Fibroblast of the conjunctiva (primary cell): Measurements from ENCODE around the gene CCL4L2.
"Not testable (repeated sequence)": the region's sequence is repeated elsewhere in the genome, so short reads cannot be mapped to it uniquely, and the experiment has no call there.

ENCODE experiments used
- DNase-seq: peaks from one replicate; pipeline ENCODE4 v3.0.0-alpha.2; 2010; ENCODE audit warnings: low read depth

The CCL4L2 gene

DNA sequence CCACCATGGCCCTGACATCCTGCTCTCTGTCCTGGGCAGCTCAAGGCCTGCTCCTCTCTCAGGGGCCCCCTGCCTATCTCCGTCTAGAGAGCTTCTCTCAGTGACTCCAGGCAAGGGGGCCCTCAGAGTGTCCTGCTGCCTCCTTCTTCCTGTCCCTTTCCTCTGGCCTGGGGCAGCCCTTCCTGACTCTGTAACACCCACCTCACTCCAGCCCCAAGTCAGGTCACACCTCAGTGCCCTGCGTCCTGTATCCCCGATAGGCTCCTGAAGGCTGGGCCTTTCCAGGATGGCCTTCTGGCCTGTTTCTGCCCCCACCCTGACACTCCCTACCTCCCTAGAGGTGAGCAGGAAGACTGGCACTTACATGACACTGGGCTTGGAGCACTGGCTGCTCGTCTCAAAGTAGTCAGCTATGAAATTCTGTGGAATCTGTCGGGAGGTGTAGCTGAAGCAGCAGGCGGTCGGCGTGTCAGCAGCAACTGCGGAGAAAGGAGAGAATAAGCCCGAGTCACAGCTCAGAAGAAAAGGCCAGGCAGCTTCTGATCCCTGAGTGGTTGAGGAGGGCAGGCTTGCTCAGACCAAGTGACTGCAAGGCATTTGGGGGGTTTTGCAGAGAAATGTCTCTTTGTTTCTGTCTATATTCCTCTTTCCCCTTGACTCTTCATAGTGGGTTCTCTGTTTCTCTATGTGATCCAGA lies 15.3 kb upstream of the CCL4L2 start:
- no peak for DNase-seq

DNA sequence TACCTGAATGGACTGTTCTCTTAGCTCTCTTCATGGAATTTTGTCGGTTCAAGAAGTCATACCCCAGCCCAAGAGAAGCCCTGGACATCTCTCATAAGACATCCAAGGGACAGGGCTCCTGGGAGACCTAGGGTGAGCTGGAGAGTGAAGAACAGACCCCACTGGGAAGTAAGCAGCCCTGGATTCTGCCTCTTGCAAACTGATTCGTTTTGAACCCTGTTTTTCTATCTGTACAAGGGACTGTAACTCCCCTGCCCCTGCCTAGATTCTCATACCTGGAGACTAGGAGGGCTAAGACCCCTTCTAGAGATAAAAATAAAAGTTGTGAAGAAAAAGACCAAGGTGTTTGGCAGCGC lies 14.8 kb upstream of the CCL4L2 start:
- DNase-seq, result no peak

DNA sequence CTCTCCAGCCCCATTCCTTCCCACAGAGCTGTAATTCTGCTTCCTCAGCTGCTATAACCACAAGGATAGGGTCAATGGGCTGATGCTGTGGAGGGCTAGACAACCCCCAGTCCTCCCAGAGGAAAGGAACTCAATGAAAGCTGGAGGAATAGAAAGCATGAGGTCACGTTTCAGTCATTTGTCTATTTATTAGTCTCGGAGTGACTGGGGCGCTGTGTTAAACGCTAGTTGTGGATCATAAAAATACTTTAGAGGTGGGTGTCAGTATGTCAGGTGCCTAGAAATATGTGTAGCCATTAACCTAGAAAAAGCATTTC lies 13.5 kb upstream of the CCL4L2 start:
- DNase-seq, result no peak

DNA sequence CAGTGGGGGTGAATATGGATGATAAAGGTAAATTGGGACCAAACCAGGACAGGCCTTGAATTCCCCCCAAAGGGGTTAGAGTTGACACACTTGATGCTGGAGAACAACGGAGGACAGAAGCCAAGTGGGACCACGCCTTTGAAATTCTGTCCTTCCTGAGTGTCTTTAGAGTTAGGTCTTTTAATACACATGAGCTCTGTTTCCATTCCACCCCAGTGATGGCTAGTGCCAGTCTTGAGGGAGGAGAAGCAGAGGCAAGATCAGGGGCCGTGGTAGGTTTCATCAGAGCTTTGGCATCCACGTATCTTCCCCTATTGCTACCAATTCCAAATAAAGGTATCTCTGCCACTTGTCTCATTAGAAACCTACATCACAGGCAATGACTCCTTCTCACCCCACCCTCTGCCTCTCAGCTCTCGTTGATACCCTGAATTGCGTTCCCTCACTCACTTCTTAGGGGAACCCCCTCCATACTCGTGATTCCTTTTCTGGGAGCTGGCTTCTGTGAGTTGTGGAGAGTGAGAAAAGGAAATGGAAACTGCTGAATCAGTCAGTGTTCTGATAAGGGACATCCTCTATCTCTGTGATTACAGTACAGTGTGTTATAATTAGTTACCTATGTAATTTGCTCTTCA lies 11.9 kb upstream of the CCL4L2 start:
- DNase-seq, result no peak

DNA sequence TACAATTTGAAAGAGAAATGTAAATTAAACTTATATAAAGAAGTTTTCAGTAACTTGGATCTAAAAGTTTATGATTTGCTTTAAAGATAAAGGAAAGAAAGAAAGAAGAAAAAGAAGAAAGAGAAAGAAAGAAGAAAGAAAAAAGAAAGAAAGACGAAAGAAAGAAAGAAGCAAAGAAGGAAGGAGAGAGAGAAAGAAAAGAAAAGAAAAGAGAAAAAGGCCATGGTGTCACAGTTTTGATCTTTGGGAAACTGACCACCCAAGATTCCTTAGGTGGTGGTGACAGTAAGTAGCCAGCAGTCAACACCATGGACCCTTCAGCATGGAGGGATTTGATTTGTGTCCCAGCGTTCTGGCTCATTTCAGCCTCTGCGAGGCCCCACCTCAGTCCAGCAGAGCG lies 9.8 kb upstream of the CCL4L2 start:
- not testable (repeated sequence) for DNase-seq

DNA sequence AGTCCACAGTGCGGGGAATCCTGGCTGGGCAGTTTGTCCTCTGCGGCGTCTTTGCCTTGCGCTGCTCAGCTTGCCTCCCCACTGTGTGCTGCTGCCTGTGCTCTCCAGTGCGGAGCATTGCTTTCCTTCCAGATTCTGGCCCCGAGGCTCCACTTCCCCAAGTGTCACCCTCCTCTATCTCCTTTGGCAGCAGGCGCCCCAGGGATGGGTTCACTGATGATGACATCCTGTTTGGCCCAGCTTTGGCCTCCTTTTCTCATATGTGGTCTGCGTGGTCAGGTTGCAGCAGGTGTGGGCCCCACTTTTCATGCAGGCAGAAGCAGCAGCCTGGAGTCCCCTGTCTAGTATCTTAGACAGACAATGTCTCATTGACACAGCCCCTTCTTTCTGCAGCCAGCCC lies 9.4 kb upstream of the CCL4L2 start:
- DNase-seq, result not testable (repeated sequence)

DNA sequence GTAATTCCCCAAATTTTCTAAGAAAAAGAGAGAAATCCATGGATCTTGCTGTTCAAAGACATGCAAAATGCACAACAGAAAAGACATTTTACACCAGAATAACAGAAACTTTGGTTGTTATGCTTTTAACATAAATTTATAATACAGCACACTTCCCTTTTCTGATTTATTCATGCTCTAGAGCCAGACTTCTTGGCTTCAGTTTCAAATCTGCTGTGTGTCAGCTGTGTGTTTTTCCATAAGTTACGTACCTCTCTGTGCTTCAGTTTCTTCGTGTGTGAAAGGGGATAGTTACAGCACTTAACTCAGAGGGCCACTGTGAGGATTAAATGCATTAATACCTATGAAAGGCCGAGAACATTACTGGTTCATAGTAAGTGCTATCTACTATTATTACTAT lies 7.5 kb upstream of the CCL4L2 start:
- no peak for DNase-seq

DNA sequence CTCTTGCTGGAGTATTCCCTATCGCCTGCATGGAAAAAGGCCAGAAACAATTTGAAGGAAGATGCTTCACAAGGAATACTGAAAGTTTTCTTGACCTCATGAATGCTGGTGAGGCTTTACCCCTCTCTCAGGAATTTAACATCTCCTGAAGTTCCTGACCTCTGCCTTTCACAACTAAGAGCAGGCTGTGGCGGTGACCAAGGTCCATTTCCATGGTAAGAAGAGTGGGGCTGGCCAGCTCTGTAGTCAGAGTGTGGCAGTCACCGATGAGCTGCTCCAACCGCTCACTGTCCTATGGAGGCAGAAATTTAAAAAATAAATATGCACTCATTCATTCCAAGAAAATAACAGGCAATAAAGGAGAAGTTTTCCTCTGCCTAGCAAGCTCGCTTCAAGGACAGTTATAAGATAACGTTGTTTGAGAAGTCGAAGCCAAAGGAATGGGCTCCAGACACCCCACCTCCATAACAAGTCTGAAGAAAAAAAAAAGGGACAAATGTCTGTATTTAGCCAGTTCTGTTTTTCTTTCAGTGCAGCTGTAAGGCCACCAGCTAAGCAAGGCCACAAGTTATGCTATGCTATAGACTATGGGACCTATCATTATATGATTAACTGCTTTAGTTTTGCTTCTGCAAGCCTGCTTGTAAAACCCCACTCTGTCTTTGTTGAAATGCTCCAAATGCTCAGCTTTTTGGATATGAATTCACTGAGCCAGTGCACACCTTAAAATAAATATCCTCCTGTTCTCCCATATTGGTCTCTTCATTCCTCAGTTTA lies 6.0 kb upstream of the CCL4L2 start:
- DNase-seq, result no peak

DNA sequence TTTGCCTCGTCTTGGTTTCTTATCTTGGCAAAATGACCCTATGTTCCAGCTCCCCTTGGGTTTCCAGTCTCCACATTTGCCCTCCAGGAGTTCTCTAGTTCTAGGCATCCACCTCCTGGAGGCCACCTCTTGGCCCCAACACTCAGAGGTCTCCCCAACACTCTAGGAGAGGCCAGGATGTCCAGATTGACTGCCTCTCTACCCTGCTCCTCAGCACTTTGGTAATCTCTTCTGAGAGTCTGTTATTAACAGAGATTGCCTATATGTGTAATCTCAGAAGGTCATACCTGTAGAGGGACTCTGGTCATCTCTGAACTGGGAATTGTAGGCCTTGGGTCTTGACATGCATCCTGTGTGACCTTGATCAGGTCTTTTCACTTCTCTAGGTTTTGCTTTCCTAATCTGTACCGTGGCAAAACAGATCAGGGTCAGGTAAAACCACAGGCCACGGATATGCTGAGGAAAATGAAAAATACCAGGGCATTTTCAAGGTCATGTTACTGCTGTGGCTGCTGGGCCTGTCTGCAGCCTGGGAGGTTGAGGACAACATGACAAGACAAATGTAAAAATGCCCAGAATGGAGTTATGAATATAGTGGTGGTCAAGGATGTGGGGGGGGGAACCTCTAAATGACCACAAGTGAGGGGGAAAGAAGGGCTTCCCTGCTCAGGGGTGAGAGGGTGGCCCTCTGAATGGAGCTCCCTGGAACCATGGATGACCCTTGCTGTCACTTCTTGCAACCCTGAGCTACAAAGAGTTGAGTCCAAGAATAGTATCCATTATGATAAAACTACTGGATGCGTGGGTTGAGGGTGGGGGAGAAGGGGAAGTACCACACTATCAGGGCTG lies 5.0 kb upstream of the CCL4L2 start:
- DNase-seq, result no peak

DNA sequence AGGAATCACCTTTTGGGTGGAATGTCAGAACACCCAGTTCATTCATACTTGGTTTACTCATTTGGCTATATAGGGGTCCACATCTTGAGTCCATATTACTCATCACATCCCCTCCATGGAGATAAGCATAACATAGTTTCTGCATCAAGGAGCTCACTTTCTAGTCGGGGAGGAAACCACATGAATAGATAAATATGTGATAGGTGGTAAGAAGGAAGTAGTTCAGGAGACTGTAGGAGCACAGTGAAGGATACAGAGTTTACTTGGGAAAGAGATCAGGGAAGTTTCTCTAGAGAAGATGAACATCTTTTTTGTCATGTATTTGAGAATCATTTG lies 4.4 kb upstream of the CCL4L2 start:
- DNase-seq, result not testable (repeated sequence)

DNA sequence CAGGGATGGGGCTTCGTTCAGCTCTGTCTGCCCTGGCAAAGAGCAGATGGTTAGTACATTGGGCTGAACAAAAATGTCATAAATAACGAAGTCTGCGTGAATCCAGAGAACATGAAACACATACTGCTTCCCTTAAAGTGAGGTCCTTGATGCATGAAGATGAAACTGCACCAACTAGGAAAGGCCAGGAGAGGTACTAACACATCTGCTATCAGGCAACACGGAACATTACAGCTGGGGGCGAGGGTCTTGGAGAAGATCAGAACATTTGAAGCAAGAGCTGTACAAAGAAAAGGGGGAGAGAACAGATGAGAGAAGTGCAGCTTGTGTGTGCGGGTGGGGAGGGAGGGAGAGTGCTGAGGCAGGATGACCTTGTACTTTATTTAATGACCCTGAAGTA lies 3.5 kb upstream of the CCL4L2 start:
- DNase-seq, result not testable (repeated sequence)

DNA sequence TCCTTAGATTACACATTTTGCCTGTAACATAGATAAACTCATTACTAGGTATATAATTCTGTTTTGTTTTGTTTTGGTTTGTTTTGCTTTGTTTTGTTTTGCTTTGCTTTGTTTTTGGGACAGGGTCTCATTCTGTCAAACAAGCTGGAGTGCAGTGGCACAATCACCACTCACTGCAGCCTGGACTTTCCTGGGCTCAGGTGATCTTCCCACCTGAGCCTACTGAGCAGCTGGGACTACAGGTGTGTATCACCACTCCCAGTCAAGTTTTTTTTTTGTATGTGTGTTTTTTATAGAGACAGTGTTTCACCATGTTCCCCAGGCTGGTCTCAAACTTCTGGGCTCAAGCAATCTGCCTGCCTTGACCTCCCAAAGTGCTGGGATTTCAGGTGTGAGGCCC lies 1.3 kb upstream of the CCL4L2 start:
- DNase-seq, result no peak

DNA sequence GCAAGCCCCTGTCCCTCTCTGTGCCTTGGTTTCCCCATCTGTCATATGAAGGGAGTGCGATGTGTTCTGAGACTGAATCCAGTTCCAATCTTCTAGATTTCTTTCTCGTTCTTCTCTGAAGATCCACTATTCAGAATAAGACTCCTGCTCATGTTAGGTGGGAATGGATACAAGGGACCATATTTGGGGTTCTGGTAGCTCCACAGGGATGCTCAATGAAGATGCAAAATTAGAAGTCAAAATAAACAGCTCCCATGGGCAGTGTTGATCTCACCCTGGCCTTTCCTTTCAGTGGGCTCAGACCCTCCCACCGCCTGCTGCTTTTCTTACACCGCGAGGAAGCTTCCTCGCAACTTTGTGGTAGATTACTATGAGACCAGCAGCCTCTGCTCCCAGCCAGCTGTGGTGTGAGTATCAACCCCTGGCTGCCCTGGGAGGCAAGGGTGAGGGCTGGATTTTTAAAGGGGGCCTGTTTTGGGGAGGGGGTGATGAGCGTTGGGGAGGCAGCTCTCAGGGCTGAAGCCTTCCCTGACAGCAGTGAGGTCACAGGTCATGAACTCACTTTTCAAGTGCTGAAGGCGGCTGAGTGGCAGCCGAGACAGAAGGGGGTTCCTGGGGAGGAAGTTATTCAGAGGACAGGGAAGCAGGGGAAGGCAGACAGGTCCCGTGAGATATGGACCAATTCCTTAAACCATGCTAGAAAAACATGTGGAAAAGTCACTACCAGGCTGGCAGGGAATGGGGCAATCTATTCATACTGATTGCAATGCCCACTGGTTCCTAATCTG lies 815 bp downstream of the CCL4L2 start:
- not testable (repeated sequence) for DNase-seq

DNA sequence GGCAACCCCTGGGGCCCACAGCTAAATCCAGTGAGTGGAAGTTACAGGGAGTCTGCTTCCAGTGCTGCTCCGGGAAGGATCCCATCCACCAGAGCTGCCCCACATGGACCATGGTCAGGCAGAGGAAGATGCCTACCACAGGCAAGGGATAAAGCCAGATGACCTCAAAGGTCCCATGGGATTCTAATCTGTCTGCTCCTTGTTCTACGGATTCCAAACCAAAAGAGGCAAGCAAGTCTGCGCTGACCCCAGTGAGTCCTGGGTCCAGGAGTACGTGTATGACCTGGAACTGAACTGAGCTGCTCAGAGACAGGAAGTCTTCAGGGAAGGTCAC lies 1.4 kb downstream of the CCL4L2 start:
- no peak for DNase-seq

DNA sequence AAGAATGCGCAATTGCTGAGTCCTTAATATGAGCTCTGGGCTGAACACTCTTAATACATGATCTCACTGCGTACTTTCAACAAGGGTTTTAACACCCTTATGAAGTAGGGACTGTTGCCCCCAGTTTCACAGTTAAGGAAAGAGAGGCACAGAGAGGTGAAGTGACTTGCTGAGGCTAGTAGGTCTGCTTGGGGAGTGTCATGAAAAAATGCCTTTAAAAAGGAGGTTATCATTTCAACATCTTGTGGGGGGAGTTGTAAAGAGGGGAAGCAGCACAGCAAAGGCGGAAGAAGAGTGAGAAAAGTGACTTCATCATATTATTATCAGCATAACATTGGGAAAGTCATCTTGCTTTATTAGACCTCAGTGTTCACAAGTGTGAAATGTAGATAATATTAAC lies 2.1 kb downstream of the CCL4L2 start:
- DNase-seq, result no peak

DNA sequence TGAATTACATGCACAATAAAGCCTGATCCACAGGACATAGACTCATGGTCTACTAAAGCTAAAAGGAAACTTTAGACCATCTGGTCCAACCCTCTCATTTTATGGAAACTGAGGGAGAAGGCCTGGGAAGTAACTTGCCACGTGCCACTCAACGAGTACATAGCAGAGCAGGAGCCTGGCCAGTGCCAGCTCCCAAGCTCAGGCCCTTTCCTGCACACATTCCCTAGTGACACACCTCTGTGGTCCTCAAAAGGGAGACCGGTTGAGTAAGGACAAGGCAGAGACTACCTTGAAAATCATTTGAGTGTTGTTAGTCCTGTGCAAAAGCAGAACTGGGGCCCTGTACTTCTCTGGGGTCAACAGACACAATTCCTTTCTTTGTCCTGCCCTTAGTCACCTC lies 2.8 kb downstream of the CCL4L2 start:
- no peak for DNase-seq

DNA sequence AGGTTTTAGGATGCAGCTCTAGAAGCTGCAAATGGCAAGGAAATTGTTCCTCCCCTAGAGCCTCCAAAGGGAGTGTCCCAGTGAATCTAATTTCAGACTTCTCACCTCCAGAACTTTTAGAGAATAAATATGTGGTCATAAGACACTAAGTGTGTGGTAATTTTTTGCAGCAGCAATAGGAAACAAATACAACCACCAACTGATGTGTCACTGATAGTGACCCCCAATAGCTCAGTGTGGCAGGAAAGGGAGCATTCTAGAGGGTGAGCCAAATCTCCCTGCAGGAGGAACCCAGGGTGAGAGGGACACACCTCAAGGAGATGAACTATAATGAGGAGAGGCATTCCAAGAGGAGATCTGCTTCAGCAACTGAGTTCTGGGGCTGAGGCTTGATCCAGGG lies 4.1 kb downstream of the CCL4L2 start:
- DNase-seq, result no peak

DNA sequence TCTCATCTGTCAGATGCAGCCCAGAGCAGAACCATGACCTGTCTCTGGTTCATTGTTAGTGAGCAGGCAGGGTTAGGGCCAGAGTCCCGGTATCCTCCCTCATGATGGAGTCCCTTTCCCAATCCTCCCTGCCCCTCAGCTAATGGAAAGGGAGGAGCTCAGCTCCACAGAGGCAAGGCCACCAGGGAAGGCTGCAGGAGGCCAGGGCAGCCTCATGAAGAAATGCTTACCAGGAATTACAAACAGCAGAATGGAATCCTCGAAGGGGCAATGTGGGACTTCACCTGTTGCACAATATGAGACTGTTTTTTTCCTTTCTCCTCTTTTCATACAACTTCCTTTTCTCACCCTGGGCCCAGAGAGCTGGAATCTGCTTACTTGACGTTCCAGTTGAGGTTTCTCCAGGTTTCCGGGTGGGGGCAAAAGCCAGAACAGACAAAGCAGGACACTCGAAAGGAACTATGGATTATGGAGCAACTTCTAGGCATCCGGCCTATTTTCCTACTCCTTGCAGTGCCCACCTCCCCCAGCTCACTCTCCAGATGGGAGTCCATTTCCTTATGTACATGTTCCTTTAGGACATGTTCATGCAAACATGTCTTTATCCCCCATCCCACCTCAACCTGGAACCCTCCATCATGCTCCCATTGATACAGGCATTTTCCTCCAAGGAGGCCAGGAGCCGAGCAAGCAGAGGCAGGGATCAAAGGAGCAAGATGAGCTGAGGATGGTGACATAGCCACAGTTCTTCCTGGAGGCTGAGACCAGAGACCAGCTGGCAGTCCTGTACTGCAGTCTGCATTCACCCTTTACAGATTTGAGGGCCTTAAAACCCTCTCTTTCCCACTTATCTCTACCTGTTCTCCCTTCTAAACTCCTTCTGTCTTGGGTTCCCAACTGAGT lies 4.8 kb downstream of the CCL4L2 start:
- not testable (repeated sequence) for DNase-seq

DNA sequence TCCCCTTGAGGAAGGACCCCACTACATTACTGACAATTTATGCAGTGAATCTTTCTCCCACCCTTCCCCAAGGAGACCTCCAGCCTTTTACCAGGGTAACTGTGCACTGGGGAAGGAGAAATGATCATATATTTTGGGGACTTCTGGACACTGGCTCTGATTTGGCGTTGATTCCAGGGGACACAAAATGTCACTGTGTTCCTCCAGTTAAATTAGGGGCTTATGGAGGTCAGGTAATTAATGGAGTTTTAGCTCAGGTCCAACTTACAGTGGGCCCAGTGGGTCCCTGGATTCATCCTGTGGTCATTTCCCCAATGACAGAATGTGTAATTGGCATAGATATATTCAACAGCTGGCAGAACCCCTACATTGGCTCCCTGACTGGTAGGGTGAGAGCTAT lies 8.7 kb downstream of the CCL4L2 start:
- not testable (repeated sequence) for DNase-seq

DNA sequence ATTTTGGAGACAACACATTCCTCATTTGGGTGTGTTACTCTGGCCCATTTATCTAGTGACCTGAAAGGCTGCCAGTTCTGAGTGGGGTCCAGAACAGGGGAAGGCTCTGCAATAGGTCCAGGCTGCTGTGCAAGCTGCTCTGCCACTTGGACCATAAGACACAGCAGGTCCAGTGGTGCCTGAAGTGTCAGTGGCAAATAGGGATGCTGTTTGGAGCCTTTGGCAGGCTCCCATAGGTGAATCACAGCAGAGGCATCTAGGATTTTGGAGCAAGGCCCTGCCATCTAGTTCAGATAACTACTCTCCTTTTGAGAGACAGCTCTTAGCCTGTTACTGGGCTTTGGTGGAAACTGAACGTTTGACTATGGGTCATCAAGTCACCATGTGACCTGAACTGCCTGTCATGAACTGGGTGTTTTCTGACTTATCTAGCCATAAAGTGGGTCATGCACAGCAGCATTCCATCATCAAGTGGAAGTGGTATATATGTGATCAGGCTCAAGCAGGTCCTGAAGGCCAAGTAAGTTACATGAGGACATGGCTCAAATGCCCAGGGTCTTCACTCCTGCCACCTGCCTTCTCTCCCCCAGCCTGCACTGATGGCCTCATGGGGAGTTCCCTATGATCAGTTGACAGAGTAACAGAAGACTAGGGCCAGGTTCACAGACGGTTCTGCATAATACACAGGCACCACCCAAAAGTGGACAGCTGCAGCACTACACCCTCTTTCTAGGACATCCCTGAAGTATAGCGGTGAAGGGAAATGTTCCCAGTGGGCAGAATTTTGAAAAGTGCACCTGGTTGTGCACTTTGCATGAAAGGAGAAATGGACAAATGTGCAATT lies 10.1 kb downstream of the CCL4L2 start:
- not testable (repeated sequence) for DNase-seq
